GM18511 (cell line): ENCODE data around the gene CNBP.

ENCODE experiments used
- ATAC-seq: cut with Tn5 transposase; IDR thresholded peaks from one replicate; pipeline ENCODE4 v1.9.1; 2021; ENCODE audit warnings: mild to moderate bottlenecking, moderate library complexity; ENCODE audit not compliant: unreplicated experiment

Gene CNBP

DNA sequence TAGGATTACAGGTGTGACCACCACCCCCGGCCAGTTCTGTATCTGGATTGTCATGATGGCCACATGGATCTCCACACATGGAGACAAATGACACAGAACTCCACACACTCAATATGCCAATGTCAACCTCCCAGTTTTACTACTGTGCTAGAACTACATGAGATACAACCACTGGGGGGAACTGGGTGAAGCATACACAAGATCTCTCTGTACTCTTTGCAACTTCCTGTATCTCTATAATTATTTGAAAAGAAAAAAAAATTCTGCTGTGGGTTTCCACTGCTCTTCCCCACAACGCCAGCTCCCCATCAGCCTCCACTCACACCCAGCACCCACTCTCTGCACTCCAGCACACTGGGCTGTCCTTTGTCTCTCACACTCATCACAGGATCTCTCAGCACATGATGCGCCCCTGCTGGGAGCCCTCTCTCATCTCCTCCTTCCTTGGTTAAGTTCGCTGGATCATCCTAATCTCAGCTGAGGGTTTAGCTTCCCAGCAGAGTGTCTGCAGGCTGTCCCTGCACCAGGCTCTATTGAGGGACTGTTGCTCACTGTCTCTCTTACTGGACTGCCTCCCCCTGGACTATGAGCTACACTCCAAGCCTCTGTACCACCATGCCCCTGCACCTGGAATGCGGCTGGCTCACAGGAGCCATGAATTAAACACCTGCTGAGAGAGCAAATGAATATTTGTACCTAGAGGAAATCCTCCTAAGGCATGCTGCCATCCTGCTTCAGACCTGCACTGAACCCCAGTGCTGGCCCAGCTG, 51.4 kb downstream of the CNBP start:
- no peak for ATAC-seq

DNA sequence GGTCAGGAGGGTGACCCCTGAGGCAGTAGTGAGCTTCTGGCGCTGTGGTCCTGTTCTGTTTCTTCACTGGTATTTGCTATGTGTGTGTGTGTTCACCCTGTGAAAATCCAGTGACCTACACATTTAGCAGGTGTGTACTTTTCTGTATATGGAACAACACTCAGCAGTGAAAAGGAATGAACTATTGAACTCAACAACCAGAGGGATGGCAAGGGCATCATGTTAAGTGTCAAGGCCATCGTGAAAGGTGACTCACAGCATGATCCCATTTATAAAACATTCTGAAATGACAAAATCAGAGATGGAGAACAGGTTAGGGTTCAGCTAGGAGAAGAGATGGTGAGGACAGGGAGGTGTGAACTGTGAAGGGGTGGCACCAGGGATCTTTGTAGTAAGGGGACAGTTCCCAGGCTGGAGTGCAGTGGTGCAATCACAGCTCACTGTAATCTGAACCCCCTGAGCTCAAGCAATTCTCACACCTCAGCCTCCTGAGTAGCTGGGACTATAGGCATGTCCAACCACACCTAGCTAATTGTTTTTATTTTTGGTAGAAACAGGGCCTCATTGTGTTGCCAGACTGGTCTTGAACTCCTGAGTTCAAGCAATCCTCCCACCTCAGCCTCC, 52.1 kb downstream of the CNBP start:
- no peak for ATAC-seq

DNA sequence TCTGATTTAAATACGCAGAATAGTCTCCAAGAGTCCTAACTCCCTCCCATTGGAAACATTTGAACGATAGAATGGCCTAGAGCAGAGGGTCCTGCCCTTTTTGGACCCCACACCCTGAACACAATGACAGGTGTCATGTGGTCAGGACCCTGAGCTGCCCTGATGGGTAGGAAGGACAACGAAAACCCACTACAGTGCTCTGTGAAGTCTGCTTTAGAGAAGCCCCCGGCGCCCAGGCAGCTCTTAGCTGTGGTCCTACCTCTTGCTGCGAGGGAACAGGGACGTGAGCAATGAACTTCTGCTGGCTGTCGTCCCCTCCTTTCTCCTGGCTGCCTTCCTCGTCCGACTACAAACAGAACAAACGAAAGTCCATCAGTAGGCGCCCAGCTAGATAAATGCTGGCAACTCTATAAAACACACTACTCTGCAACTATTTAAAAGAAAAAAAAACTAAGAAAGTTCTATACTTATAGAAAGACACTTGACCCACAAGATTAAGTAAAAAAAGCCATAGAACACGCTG, 53.3 kb downstream of the CNBP start:
- no peak for ATAC-seq

DNA sequence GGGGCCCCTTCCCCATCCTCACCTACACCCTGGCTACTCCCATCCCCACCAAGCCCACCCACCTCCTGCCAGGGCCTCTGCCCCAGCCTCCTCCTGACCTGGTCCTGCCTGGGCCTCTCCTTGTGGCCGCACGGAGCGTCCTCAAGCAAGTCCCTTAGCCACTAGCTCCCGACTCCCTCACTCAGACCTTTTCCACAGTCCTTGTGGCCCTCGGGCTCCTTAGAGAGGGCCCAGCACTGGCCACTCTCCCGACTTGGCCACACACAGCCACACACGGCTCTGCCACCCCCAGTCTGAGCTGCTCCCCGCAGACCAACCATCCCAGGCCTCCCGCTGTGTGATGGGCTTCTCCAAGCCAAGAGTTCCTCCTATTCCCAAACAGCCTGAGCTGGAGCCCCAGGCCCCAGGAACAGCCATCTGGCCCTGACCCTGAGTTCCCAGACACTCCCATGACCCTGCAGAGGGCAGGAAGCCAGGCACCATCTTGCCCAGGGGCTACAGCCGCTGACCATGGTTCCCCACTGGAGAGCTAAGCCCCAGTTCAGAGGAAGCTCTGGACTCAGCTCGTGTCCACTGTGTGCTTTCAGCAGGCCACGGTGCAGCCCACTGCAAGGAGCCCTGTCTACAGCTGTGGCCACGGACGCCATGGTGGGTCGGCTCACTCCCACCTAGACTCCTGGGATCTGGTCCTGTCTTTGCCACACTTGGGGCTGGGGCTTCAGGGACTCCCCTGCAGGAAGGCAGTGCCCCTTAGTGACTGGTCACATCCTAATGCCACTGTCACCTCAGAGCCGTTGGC, 55.1 kb downstream of the CNBP start:
- no peak for ATAC-seq

DNA sequence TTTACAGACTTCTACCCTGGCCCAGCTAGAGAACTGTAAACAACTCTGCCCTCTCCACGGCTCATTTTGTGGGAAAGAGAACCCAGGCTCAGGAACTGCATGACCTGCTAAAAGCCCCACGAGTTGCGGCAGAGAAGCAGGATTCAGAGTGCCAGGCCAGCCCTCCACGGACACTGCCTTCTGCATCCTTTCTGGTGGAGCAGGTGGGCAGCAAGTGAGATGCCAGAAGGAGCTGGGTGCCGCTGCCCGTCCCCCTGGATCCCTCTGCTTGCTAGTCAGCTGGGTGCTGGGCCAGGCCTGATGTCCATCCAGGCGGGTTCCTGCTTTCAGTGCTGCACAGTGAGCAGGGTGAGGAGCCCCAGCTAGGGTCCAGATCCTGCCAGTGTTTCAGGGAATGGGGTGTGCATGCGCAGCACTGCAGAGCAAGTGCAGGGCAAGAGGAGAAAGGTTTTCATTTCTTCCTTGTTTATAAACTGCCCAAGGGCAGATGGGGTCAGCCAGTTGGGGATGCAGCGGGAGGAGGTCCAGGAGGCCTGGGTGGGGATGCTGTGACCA, 56.9 kb downstream of the CNBP start:
- no peak for ATAC-seq

DNA sequence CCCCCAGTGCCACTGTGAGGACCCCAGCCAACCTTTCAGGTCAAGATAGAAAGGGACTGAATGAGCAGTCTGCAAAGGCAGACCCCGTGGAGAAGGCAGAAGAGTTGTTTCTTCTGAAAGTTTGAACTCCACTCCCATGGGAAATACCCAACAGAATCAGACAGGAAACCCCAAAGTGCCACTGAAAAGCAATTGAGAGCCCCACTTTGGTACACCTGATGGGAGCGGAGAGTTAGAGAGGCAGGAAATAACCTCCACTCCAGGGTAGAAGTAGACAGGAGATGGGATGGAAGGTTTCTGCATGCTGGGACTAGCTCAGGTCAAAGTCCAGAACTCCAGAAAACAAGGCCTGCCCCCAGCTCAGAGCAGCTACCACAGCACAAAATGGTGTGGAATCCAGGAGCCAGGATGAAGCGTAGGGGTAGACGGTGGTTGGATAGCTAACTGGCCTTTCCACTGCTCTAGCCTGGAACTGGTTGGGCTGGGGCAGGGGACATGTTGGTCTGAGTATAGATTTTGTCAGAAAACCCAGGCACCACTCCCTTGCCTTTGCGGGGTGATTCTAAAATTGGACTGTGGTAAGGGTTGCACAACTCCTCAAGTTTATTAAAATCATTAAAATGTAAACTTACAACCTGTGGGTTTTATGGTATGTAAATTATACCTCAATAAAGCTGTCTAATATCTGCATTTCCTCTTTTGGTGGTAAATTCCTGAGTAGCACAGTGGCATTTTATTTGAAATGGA, 60.2 kb downstream of the CNBP start:
- no peak for ATAC-seq

DNA sequence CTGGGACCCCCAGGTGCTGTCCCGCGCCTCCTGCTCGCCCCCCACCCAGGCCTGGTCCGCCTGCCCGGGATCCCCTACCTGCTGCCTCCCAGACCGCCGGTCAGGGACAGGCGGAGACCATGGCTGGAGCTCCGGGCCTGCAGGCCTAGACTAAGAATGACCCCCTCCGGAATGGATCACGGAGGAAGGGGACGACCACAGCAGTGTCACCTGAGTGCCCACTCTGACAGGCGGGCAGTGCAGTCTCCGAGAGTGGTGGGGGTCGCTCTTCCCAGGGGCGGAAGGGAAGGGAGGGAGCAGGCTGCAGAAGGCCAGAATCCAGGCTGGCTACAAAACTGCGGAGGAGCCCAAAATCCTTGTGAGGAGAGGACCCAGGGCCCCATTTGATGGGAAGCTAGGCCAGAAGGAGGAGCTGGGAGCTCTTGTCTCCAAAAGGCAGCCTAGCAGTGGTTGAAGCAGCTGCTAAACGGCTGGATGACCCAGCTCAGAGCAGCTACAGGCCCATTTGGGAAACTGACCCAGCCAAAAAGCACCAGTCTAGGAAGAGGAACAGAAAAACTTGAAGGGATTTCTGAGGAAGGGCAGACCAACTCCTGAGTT, 61.2 kb downstream of the CNBP start:
- ATAC-seq, result no peak

DNA sequence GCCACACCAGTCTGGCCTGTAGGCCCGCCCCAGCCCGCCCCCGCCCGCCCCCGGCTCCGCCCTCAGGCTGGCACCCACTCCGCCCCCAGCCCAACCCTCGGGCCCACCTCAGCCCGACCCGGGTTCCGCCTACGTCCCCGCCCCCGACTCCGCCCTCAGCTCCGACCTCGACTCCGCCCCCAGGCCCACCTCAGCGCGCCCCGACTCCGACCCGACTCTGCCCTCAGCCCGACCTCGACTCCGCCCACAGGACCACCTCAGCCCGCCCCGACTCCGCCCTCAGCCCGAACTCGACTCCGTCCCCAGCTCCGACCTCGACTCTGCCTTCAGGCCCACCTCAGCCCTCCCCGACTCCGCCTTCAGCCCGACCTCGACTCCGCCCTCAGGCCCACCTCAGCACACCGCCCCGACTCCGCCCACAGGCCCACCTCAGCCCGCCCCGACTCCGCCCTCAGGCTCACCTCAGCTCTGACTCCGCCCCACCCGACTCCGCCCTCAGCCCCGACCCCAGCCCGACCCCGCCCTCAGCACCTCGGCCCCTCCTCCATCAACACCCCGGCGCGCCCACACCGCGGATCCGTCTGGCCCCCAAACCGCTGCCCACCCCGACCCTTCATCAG, 61.8 kb downstream of the CNBP start, which contains the start of gene RAB43:
RAB43 (minus strand) TSS at position 13 of the 620 bp plus-strand sequence. CDS start 315 bp downstream, outside the sequence.
- ATAC-seq, result peak; percentile 35

DNA sequence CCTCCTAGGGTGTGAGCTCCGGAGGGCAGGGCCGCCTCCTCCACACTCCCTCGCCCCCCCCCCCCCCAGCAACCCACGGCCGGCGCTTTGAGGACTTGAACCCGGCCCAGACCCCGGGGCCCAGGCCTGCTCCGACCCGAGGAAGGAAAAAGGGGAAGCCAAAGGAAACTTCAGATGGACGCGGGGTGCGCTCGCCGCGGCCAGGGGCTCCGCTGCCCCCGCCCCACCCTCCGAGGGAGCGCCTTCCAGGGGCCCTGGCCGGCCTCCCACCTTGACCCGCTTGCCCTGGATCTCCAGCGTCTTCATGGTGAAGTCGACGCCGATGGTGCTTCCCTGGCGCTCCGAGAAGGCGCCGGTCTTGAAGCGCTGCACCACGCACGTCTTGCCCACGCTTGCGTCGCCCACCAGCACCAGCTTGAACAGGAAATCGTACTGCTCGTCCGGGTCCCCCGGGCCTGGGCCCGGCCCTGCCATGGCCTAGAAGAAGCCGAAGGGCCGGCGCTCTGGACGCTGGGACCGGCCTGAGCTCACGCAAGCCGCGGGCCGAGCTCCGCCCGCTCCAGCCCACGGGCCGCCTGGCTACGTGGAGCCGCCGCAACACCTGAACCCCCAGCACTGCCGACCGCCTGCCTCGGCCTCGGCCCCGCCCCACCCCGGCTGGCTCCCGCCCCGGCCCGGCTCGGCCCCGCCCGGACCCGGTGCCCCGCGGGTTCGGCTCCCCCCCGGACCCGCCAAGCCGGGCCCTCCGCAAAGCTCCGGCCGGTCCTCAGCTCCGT, 62.5 kb downstream of the CNBP start:
- peak; percentile 5 for ATAC-seq

DNA sequence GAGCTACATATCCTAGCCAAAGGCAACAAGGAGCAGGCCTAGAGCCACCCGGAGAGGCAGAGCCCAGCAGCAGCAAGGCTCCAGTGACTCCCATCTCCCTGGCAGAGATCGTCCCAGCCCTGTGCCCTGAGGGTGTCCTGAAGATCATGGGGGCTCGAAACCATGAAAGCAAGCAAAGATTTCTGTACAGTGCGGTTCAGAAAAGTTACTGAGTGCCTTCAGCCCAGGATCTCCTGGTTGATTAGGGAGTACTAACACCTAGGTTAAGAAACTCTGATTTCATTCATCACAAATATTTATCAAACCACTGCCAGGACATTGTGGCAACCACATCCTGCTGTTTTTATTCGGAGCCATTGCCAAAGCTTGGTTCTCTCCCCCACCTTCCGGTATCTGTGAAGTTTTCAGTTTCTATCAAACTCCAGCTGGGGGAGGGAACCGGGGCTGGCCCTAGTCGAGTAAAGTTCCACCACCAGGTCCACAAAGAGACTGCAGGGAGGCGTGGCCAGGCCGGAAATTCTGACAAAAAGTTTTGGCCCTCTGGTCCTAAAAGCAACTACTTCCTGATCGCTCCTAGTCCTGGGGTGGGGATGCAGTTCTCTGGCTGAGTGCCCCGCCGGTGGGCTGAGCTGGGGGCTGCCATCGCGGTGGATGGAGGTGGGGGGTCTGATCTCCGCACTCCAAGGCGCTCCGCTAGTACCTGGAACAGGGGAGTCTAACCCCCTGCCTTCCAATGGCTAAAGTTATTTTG, 63.3 kb downstream of the CNBP start:
- ATAC-seq, result peak; percentile 81

DNA sequence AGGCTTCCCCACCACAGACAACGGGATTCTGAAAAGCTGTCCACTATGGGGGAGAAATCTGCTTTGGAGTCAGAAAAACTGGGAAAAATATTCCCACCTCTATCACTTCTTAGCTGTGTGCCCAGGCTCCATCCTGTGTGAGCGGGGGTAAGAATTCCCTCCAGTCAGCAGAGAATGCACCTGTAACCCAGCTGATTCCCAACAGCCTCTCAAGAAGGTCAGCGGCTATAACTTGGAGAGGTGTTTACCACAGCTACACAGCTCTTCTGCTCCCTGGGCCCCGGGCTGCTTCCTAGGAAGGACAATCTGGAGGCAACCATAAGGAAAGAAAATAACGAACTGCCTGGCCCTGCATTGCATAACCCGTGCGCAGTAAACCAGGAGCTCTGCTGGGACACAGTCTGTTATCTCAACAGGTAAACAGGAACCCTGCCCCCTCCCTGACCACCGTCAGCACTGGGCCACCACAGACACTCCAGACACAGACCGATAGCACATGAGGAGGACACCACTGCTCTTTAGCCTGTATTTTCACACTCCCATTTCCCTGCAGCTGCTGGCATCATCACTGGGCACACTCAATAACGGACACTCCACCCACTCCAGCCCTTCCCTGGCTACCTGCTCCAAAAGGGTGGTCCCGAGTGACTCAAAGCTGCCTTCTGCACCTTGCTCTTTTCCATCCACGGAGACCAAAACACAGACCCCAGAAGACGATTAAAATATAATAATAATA, 64.2 kb downstream of the CNBP start:
- no peak for ATAC-seq

DNA sequence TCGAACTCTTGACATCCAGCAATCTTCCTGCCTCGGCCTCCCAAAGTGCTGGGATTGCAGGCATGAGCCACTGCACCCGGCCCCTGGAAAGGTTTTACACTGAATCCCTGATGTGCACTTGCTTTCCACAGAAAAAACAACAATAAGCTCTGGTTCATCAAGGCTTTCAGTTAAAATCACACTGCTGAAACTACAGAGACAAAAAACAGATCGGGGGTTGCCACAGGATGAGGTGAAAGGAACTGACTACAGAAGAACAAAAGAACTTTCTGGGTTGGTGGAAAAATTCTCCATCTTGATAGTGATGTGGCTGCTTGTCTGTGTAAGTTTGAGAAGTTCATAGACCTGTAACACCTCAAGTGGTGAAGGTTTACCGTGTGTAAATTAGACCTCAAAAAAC, 65.0 kb downstream of the CNBP start:
- ATAC-seq, result no peak
